Activated naive CD4-positive, alpha-beta T cell treated with anti-CD3 and anti-CD28 coated beads, Interleukin-2, amount 50 U/mL, for 72 hours (primary cell): ENCODE results near the gene APRT. TPM values are rescaled to one million over a fixed set of nuclear protein-coding genes. Genes with fewer than 3 reads are reported as not detected.

Experiments used
- ATAC-seq, 2 donors: fragments of 150-1000 bp; cut with Tn5 transposase; 2 replicates each; pipeline ENCODE4 v1.10.0; 2021; ENCODE audit warnings: mild to moderate bottlenecking in 2 of 2, moderate library complexity in 2 of 2
- DNase-seq, 2 donors: peaks; one replicate each; pipeline ENCODE4 v3.0.0; 2021 to 2022; ENCODE audit warnings: low spot score in 2 of 2
- H3K27ac Mint-ChIP-seq, 2 donors: one replicate each; pipeline ENCODE4 v1.8.0; 2022; ENCODE audit warnings: mild to moderate bottlenecking in 2 of 2, mixed read lengths in 2 of 2
- H3K36me3 Mint-ChIP-seq, 2 donors: one replicate each; pipeline ENCODE4 v1.8.0; 2022; ENCODE audit warnings: mixed read lengths in 2 of 2
- H3K9me3 Mint-ChIP-seq, 2 donors: one replicate each; pipeline ENCODE4 v1.8.0; 2022; ENCODE audit warnings: mixed read lengths in 2 of 2
- total RNA-seq, 2 donors: library from RNA; stranded (reverse); gene quantifications; one replicate each; pipeline ENCODE4 v1.2.3, GENCODE V29; 2022

Gene APRT
- total RNA-seq, 2 donors from 2014 or later, result 145 to 168 TPM

DNA sequence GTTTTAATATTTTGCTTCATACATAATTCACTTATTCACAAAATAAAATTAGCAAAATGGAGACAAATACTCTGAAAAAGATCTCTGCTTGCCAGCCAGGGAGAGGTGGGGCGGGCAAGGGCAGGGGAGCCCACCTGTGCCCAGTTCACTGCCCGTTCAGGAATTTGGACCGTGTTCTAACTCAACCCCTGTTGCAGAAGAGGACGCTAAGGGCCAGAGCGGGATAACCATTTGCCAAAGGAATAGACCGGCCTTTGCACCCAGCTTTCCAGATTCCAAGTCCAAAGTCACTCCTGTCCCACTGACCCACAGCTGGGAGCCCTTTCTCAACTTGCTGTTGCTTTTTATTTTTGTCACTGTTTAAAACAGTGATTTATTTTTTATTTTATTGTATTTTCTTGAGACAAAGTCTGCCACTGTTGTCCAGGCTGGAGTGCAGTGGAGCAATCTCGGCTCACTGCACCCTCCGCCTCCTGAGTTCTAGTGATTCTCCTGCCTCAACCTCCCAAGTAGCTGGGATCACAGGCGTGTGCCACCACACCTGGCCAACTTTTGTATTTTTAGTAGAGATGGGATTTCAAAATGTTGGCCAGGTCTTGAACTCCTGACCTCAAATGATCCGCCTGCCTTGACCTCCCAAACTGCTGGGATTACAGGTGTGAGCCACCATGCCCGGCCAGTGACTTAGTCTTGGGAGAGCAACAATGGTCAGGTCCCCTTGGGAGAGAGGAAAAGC is 24.0 kb downstream of the APRT start:
- no peak overlapping the region for H3K27ac Mint-ChIP-seq
- H3K9me3 Mint-ChIP-seq, result no peaks in the 10 kb centered on the region
- ATAC-seq, result no peak
- no peak for DNase-seq
- no peaks in the 10 kb centered on the region for H3K36me3 Mint-ChIP-seq

DNA sequence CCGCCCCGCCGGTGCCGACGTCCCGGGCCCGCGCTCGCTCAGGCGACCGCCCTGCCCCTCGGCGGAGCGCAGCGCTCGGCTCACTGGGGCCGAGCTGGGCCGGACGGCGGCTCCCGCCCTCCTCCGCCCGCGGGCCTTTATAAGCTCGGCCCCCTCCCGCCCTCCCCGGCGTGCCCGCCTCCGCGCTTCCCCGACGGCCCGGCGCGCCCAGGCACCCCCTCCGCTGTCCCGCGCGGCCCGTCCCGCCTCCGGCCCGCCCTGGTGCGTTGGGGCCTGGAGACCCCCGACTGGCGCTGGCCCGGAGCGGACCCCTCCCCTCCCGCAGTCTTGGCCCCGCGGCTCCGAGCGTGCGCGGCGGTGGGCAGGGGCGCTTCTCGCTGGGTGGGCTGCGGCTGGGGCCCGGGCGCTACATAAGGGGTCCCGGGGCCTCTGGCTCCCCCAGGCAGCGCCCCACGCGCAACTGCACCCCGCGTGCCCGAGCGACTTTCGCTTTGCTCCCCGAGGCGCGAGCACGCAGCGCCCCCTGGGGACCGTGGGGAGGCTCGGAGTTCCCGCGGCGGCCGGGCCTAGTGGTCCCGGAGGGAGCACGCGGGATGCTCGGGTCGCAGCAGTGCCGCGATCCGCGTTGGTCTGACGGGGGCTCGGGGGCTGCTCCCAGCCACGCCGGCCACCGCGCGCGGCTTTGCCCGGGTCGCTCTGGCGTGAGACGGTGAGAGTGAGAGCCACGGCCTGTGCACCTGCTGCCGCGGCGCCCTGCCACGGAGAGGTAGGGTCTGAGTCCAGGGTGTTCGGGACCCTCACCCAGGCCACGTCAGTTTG is 26.4 kb downstream of the APRT start, which contains the start of gene PIEZO1:
Gene PIEZO1 (minus strand): TSS at position 115 of the 819 bp plus-strand sequence. CDS start 256 bp downstream, outside the sequence.
- Mint-ChIP-seq H3K27ac (peak within 1 kb of the TSS; percentile 77 to 83), H3K36me3 (no peaks in the 10 kb centered on the region), H3K9me3 (no peaks in the 10 kb centered on the region)
- peak; percentile 34 to 35 for ATAC-seq
- peak; percentile 78 to 83 for DNase-seq

DNA sequence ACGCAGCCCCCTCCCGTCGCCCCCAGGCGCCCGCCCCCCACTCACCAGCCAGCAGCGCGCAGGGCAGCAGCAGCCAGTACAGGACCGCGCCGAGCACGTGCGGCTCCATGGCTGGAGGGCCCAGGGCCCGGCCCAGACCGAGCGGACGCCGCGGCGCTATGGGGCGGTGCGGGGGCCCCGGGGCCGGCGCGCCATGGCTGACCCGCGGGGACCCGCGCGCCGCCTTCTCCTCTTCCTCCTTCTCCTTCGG is 26.9 kb downstream of the APRT start:
- no peaks in the 10 kb centered on the region for H3K9me3 Mint-ChIP-seq
- DNase-seq (no peak), ATAC-seq (peak; percentile 12 to 15)
- H3K36me3 Mint-ChIP-seq, result no peaks in the 10 kb centered on the region
- no peak overlapping the region for H3K27ac Mint-ChIP-seq

DNA sequence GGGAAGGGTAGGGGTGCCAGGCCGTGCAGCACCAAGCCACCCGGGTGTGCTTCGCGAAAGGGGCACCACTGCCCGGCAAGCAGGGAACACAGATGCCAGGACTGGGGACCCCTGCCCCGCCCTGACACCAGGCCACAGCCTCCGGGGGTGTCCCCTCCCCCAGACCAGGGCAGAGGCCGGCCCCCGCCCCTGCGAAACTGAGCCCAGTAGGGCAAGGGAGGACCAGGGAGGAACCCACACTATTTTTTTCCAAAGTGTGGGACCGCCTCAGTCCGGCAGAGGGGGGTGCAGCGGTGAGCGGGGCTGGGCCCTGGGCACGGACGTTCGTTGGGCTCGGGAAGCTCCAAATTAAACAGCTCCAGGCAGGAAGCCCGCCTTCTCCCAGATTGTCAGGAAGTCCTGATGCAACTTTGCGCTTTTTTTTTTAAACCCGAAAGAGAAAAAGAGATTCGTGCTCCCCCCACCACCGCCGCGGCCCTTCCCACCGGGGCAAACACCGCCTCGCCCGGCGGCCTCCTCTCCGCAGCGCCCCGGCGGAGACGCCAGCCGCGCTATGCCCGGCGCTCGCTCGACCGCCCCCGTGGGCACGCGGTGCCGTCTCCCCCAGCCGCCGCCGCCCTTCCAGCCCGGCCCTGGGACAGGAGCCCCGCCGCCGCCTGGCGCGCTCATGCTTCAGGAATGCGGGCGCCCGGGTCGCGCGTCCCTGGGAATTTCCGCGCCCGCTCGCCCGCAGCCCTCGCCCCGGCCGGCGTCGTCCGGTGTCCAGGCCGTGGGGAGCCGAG is 27.5 kb downstream of the APRT start:
- DNase-seq (peak in 1 of 2 donors; percentile 50), ATAC-seq (peak; percentile 16 to 17)
- Mint-ChIP-seq H3K9me3 (no peaks in the 10 kb centered on the region), H3K36me3 (no peaks in the 10 kb centered on the region), H3K27ac (peak overlapping the region; percentile 77 to 83)

DNA sequence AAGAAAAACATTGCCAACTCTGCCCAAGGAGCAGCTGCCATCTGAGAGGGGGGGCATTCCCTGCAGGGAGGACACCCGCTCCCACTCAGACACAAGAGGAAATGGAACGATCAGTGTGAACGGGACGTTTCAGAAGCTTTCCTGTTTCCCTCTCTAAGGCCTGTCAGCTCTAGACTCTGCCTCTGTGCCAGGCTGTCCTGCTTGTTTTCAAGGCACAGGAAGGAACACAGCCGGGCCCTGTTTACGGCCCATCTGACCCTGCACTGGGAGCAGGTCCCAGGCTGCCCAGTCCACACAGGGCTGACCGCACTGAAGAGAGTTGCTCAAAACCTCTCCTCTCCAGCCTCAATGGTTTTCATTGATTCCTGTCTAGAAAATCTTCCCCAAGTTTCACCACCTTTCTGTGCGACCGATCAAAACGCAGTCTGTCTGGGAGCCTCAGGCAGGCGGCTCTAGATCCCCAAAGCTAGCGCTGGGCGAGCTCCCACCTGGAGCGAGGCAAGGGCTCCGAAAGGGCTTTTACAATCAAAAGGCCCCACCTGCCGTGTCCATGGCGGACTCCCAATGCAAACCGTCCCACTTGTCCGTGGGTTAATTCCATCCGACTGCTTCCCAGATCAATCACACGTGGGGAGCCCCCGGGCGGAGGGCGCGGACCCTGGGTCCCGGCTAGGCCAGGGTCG is 28.2 kb downstream of the APRT start:
- Mint-ChIP-seq H3K27ac (peak overlapping the region; percentile 83 to 92), H3K9me3 (no peaks in the 10 kb centered on the region), H3K36me3 (no peaks in the 10 kb centered on the region)
- DNase-seq, result no peak
- ATAC-seq, result no peak

DNA sequence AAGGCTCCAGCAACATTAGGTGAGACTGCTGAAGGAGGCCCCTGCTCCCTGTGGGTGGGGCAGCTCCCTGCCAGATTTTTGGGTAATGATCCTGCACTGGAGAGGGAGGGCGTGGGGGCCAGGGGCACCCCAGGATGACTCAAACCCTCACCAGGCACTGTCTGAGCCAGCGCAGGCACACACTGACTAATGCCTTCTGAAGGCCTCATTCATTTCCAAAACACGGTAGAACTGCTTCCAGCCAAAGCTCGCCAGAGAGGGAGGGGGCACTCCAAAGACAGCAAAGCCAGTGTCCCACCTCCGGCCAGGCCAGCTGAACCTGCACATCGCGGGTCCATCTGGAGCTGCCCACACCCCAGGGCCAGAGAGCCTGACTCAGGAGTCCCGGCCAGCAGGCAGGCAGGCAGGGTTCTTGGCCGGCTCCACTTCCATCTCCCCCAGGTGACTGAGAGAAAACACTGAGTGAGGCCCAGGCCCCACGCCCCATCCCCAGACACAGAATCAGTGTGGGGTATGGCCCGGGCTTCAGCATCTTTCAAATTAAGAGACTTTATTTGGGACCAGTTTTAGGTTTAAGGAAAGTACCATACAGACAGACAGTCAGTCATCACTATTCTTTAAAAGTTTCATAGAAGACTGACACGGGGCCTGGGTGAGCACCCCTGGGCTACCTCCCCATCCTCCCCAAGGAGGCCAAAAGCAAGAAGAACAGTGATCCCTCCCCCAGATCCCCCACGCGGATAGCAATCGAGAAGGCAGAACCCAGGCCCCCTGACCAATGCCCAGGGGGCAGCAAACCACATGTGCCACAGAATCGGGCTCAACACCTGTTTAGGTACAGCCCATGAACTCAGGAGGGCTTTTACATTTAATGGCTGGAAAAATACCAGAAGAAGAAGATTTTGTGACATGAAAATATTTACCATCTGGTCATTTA is 29.0 kb downstream of the APRT start:
- ATAC-seq (peak; percentile 80 to 83), DNase-seq (peak; percentile 75 to 81)
- no peaks in the 10 kb centered on the region for H3K9me3 Mint-ChIP-seq

DNA sequence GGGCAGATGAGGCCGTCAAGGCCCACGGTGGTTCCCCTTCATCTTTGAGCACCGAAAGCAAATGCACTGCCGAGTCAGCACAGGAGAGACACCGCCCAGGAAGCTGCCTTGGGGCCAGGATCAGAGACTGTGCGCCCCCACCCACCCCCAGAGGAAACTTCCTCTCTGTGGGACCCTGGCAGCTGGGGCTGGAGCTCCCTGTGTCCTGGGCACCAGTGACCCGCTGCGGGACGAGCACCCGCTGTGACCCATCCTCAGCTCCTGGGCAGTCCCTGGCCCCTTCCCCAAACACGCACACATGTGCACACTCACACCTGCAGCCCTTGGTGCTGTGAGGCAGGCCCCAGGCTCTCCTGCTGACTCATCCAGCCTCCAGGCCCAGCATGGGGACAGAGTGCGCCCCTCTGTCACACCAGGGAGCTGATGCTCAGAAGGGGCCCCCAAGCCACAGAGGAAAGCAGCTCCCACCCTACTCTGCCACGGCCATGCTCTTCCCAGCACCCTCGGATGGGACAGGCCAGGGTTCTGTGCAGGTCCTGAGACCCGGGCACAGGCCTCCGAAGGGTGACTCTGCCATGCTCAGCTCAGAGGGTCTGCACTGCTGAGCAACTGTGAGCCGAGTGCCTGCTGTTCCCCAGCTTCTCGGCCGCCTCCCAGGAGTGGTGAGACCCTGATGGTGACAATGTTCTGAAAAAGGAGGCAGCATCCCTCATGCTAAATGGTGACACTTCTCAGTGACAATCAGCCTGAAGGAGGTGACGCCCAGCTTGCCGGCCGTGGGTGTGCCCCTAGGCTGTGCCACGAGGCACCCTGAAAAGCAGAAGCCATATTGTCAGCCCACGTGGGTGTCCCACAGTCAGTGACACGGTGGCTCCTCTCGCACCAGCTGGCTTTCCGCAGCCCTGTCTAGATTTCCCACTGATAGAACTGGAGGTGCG is 30.3 kb downstream of the APRT start:
- H3K27ac Mint-ChIP-seq, result peak overlapping the region; percentile 83 to 92
- peak; percentile 38 to 51 for ATAC-seq
- no peaks in the 10 kb centered on the region for H3K36me3 Mint-ChIP-seq
- DNase-seq, result peak in 1 of 2 donors; percentile 43
- no peaks in the 10 kb centered on the region for H3K9me3 Mint-ChIP-seq

More for the DNA sequence above, 29.0 kb downstream of the APRT start:
- Mint-ChIP-seq H3K36me3 (no peaks in the 10 kb centered on the region), H3K27ac (peak overlapping the region; percentile 83 to 92)

DNA sequence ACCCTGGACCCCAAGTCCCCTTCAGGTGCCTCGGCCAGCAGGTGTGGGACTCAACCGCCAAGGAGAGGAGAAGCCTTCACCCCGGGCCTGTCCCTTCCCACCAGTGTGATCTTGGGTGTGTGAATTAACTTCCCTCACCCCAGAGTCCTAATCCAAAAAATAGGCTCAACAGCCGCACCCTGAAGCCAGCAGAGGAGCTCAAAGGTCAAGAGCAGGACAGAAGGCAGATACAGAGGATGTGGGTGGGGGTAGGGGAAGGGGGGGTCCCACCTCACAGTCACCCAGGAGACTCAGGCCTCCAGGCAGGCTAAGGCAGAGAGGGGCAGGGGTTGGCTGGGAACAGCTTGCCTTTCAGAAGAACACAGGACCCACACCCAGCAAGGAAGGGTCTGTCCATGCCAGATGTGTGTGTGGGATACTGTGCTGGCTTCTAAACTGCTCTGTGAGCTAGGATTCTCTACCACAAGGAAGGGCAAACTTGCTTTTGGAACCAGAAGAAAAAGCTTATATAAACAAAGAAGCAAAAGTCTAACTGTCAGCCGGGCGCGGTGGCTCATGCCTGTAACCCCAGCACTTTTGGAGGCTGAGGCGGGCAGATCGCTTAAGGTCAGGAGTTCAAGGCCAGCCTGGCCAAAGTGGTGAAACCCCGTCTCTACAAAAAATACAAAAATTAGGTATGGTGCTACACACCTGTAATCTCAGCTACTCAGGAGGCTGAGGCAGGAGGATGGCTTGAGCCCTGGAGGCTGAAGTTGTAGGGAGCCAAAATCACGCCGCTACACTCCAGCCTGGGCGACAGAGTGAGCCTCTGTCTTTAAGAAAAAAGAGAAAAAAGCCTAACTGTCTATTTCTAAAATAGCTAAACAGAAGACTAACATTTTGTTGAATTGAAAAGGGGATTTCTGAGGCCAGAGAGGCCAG is 31.3 kb downstream of the APRT start:
- Mint-ChIP-seq H3K36me3 (no peaks in the 10 kb centered on the region), H3K9me3 (no peaks in the 10 kb centered on the region), H3K27ac (peak overlapping the region; percentile 83 to 92)
- ATAC-seq (no peak), DNase-seq (no peak)

DNA sequence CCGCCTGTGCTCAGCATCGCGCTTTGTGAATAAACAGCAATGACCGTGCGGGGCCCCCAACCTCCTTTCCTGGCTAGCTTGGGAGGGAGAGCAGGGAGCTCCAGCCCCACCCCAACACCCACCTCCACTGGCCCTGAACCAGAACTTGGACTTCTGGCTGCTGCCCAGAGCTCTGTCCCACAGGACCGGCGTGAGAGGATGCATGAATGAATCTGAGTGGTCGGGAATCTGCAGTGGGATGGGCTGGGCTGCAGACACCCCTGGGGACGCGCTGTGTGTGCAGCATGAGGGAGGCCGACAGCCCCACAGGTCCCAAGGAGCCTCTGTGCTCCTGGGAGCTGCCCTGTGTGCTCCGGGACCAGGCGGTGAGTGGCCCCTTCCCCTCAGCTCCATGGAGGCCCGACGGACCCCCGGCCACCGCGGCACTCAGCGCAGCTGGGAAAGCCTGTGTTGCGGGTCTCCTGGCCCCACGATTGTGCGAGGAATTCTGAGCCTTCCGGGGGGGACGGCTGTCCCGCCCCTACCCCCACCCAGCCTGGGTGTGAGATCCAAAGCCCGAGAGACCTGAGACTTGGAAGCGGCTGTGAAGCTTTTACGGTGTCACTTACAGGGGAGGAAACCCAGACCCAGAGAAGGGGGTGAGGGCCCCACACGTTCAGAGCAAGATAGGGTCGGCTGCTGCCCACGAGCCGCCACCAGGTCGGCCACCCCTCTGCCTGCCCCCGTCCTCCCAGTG is 32.2 kb downstream of the APRT start:
- H3K36me3 Mint-ChIP-seq, result no peaks in the 10 kb centered on the region

DNA sequence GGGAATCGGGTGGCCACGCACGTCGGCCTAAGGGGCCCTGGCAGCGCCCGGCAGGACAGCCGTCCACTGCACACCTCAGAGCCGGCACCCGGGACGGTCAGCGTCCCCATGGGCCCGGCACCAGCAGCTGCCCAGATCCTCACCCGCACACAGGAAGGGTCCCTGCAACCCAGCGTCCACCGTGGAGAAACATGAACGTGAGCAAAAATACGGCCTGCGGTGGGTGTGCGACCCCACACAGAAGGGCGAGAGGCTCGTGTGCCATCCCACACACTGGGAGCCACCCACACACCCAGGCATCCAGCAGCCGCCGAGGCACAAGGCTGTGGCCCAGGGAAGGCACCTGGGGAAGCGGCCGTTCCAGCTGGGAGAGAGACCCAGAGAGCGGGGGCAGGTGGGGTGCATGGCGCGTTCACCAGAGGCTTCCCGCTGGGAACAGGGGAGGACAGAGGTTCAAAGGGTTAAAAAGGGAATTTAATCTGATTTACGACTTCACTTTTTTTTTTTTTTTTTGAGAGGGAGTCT is 33.1 kb downstream of the APRT start:
- no peak for DNase-seq
- H3K36me3 Mint-ChIP-seq, result no peaks in the 10 kb centered on the region
- no peak overlapping the region for H3K27ac Mint-ChIP-seq
- H3K9me3 Mint-ChIP-seq, result no peaks in the 10 kb centered on the region
- ATAC-seq, result no peak

More for the DNA sequence above, 32.2 kb downstream of the APRT start:
- peak overlapping the region in 1 of 2 donors; percentile 60 for H3K27ac Mint-ChIP-seq
- no peaks in the 10 kb centered on the region for H3K9me3 Mint-ChIP-seq
- no peak for DNase-seq
- no peak for ATAC-seq

DNA sequence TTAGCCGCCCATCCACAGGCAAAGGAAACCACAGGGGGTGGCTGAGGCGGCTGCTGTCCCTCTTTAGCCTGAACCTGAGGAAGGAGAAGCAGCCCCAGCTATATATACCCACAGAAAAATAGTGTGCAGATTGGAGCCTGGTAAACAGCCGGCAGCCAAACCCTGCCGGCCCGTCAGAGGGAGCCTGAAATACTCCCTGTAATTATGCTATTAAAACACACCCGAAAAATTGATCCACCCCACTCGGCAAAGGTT is 33.5 kb downstream of the APRT start:
- H3K9me3 Mint-ChIP-seq, result no peaks in the 10 kb centered on the region
- DNase-seq (no peak), ATAC-seq (no peak)
- no peaks in the 10 kb centered on the region for H3K36me3 Mint-ChIP-seq
- H3K27ac Mint-ChIP-seq, result no peak overlapping the region

DNA sequence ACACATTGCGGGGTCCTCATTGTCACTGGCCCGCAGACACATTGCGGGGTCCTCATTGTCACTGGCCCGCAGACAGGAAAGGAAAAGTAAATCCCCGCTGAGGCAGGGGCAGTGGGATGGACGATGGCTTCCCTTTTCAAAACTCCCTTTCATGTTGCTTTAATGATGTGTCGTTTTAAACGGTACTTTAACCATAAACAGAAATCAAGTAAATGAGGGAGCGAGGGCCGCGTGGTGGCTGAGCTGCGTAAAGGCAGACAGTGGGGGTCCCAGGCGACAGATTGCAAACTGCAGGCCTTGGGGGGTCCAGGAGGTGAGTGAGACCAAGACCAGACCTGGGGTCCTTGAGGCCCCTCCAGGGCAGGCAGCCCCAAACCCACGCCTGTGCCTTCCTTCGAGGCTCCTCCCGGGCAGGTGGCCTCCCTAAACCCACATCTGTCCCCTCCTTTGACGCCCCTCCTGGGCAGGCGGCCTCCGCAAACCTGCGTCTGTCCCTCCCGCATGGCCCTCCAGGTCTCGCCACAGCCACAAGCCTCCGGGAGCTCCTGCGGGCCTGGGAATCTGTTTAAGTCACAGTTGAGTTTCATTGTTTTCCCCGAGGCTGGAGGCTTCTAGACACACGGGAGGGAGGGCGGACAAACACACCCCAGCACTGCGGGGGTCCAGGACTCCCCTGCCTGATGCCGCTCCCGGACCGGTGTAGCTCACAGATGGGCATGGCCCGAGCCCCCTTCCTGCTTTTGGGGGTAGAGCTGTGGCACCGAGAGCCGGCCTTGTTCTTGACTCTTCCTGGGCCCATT is 34.1 kb downstream of the APRT start:
- Mint-ChIP-seq H3K36me3 (no peaks in the 10 kb centered on the region), H3K27ac (no peak overlapping the region), H3K9me3 (no peaks in the 10 kb centered on the region)
- DNase-seq, result no peak
- no peak for ATAC-seq

DNA sequence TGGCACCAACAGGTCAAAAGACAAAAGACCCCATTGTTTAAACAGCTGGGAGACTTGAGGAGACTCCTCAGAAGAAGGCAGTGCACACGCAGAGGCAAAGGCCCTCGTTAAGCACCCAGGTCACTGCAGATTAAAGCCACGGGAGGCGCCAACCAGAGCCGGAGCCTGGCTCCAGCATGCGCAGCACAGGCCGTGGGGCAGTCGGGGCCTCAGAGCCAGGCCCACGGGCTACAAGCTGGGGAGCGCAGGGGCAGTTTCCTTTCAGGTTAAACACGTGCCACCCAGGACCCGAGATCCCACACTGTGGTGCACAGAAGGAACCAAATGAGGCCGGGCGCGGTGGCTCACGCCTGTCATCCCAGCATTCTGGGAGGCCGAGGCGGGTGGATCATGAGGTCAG is 35.9 kb downstream of the APRT start:
- no peak for DNase-seq
- H3K36me3 Mint-ChIP-seq, result no peaks in the 10 kb centered on the region
- no peak overlapping the region for H3K27ac Mint-ChIP-seq
- no peak for ATAC-seq
- H3K9me3 Mint-ChIP-seq, result no peaks in the 10 kb centered on the region
